Neural cell (in vitro differentiated cells): ENCODE data around the gene OR56A5.

Source experiments
- CTCF ChIP-seq: fragments of 450-650 bp; IDR thresholded peaks from 2 replicates; pipeline ENCODE4 v1.5.1; 2014; ENCODE audit warnings: antibody characterized with exemption, mild to moderate bottlenecking, moderate library complexity; ENCODE audit not compliant: poor library complexity, severe bottlenecking
- EZH2 ChIP-seq: fragments of 200-600, 300-800 bp; shearing (Covaris generic), sonication (generic); IDR thresholded peaks from 2 replicates; pipeline ENCODE4 v1.6.1; 2014; ENCODE audit warnings: antibody characterized with exemption, low read length, borderline replicate concordance, mild to moderate bottlenecking; ENCODE audit not compliant: insufficient read depth, poor library complexity, severe bottlenecking
- POLR2AphosphoS5 ChIP-seq: IDR thresholded peaks from 2 replicates; pipeline ENCODE4 v1.6.1; 2012
- RAD21 ChIP-seq: fragments of 450-650 bp; conservative IDR thresholded peaks from 2 replicates; pipeline ENCODE4 v1.6.1; 2014; ENCODE audit warnings: antibody characterized with exemption, mild to moderate bottlenecking, moderate library complexity
- SMC3 ChIP-seq: fragments of 450-650 bp; conservative IDR thresholded peaks from 2 replicates; pipeline ENCODE4 v1.6.1; 2014; ENCODE audit warnings: antibody characterized with exemption, mild to moderate bottlenecking, moderate library complexity; ENCODE audit not compliant: poor library complexity
- TAF1 ChIP-seq: IDR thresholded peaks from 2 replicates; pipeline ENCODE4 v1.6.1; 2012; ENCODE audit warnings: low read depth

GRCh38 chr11:5933116-5933515, 35.2 kb downstream of the OR56A5 start:
- TF ChIP-seq POLR2AphosphoS5, result no peak
- no peak for TF ChIP-seq TAF1
- TF ChIP-seq EZH2, result no peak
- TF ChIP-seq CTCF, result no peak
- TF ChIP-seq RAD21, result no peak
- no peak for TF ChIP-seq SMC3
